Measurements from ENCODE around the gene RUFY2.

Gene RUFY2

GRCh38 chr10:68345621-68346020 lies 61.5 kb downstream of the RUFY2 start:
- no peak overlapping the region for H3K4me3 ChIP-seq (ENCODE audit: low read depth, low read length)
- TF ChIP-seq, protein P1, sequence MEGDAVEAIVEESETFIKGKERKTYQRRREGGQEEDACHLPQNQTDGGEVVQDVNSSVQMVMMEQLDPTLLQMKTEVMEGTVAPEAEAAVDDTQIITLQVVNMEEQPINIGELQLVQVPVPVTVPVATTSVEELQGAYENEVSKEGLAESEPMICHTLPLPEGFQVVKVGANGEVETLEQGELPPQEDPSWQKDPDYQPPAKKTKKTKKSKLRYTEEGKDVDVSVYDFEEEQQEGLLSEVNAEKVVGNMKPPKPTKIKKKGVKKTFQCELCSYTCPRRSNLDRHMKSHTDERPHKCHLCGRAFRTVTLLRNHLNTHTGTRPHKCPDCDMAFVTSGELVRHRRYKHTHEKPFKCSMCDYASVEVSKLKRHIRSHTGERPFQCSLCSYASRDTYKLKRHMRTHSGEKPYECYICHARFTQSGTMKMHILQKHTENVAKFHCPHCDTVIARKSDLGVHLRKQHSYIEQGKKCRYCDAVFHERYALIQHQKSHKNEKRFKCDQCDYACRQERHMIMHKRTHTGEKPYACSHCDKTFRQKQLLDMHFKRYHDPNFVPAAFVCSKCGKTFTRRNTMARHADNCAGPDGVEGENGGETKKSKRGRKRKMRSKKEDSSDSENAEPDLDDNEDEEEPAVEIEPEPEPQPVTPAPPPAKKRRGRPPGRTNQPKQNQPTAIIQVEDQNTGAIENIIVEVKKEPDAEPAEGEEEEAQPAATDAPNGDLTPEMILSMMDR (conservative IDR thresholded peaks at IDR 0.05; ENCODE audit: low read depth, low read length) = no peak

DNA sequence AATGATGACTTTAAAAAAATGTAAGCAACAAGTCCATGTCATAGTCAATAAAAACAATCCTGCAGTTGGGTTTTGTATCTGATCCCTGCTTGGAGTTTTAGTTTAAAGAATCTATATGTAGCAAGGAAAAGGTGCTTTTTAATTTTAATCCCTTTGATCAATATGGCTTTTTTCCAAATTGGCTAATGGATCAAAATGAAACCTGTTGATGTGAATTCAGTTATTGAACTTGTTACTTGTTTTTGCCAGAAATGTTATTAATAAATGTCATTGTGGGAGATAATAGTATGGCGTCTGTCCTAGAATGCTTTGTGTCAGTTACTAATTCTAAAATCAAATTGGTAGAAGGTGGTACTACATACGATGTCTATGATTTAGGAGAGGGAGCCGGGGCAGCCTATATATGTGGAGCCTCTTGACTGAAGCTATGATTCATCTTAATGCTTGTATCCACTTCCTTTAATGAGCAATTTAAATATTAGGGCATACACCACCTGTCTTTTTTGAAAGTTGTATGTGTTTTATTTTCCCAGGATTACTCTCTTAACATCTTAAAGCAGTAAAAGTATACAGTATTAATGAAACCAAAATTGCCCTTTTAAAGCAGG lies 64.1 kb downstream of the RUFY2 start:
- TF ChIP-seq, protein P1 (conservative IDR thresholded peaks at IDR 0.05; ENCODE audit: low read depth, low read length) = no peak
- DNase-seq (ENCODE audit: low read depth) = no peak
- no peak overlapping the region for H3K4me3 ChIP-seq (ENCODE audit: low read depth, low read length)

More at GRCh38 chr10:68345621-68346020, 61.5 kb downstream of the RUFY2 start:
- no peak for DNase-seq (ENCODE audit: low read depth)

DNA sequence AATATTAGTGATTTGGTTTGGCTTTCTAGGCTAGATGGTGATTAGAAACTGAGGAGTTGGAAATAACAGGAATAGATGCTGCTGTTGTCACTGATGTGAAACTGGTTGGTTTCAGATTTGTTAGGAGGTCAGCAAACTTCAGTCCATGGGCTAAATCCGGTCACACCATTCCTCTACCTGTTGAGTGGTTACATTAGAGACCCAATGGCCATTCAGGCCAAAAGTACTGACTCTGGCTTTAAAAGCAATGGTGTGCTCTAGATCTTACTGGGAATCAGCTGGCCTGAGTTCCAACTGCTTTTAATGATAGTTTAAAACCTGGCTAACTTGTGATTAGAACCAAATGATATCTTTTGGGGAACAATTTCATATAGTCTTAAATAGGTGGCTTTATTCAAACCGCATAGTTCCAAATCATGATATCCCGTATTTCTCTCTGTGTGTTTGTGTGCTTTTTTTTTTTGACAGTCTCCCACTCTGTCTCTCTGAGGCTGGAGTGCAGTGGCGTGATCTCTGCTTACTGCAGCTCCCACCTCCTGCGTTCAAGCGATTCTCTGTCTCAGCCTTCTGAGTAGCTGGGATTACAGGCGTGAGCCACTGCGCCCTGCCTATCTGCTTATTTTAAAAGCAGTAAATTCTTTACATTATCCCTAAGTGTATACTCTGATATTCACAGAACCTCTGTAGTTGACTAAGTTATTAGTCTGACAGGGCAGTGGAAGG lies 66.6 kb downstream of the RUFY2 start:
- TF ChIP-seq, protein P1 (conservative IDR thresholded peaks at IDR 0.05; ENCODE audit: low read depth, low read length) = no peak
- H3K4me3 ChIP-seq (ENCODE audit: low read depth, low read length) = no peak overlapping the region
- no peak for DNase-seq (ENCODE audit: low read depth)

DNA sequence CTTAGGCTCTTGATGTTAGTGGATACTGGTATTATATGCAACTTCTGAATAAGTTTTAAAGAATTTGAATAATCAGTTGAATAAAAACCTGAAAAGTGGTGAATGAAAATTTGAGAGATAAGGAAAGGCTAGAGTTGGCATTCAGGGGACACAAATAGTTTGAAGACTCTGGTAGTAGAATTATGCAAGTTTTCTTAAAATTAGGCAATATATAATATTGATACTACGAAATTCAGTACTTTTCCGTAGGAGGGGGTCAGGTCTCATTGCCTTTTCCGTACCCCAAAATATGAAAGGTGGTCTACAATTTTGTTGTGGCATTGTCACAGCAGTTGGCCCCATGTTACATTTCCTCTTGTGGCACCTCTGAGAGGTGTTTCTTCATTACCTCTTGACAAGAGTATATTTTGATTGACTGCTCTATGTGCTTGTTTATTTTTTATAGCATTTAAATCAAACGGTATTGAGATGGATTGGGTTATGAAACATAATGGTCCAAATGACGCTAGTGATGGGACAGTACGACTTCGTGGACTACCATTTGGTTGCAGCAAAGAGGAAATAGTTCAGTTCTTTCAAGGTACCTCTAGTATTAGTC lies 70.2 kb downstream of the RUFY2 start:
- no peak overlapping the region for H3K4me3 ChIP-seq (ENCODE audit: low read depth, low read length)
- DNase-seq (ENCODE audit: low read depth) = no peak
- TF ChIP-seq, protein P1 (conservative IDR thresholded peaks at IDR 0.05; ENCODE audit: low read depth, low read length) = no peak

- TF ChIP-seq, protein P1 (conservative IDR thresholded peaks at IDR 0.05; ENCODE audit: low read depth, low read length) = no peak
- H3K4me3 ChIP-seq (ENCODE audit: low read depth, low read length) = peak overlapping the region; percentile 93
- DNase-seq (ENCODE audit: low read depth) = no peak
Measured at GRCh38 chr10:68334672-68335467, 72.2 kb downstream of the RUFY2 start.

GRCh38 chr10:68333440-68334431 lies 73.3 kb downstream of the RUFY2 start:
- TF ChIP-seq, protein P1 (conservative IDR thresholded peaks at IDR 0.05; ENCODE audit: low read depth, low read length) = no peak
- peak overlapping the region; percentile 93 for H3K4me3 ChIP-seq (ENCODE audit: low read depth, low read length)
- DNase-seq (ENCODE audit: low read depth) = no peak

Measured in choroid plexus epithelial cell (primary cell).